PFSK-1 (cell line): ENCODE results near the gene LIN54.

Experiments
- FOXP2 ChIP-seq: optimal IDR thresholded peaks from 2 replicates; pipeline ENCODE3; 2011; ENCODE audit warnings: borderline replicate concordance, control low read depth, inconsistent platforms; ENCODE audit not compliant: insufficient read depth; ENCODE audit errors: extremely low read length, extremely low read depth
- POLR2AphosphoS5 ChIP-seq: IDR thresholded peaks from 2 replicates; pipeline ENCODE4 v1.6.1; 2012; ENCODE audit warnings: low read depth, mild to moderate bottlenecking, control low read depth, low read length, moderate library complexity
- REST ChIP-seq, 2 experiments: IDR thresholded peaks; 2 replicates each; pipeline versions ENCODE4 v1.6.1 to v1.8.0; 2011 to 2012; ENCODE audit warnings: low read depth in 2 of 2, low read length in 2 of 2, control low read depth in 1 of 2, inconsistent platforms in 1 of 2, mild to moderate bottlenecking in 1 of 2, moderate library complexity in 1 of 2; ENCODE audit not compliant: insufficient read depth in 1 of 2
- SIN3A ChIP-seq: IDR thresholded peaks from 2 replicates; pipeline ENCODE4 v1.6.1; 2012; ENCODE audit warnings: mild to moderate bottlenecking, low read length, moderate library complexity, borderline replicate concordance; ENCODE audit not compliant: insufficient read depth
- TAF1 ChIP-seq: IDR thresholded peaks from 2 replicates; pipeline ENCODE4 v1.6.1; 2012; ENCODE audit warnings: low read length, control low read depth, borderline replicate concordance; ENCODE audit not compliant: insufficient read depth

Gene LIN54

GRCh38 chr4:83024233-83024632 lies 13.6 kb upstream of the LIN54 start:
- TF ChIP-seq SIN3A (no peak), TAF1 (no peak), FOXP2 (no peak), REST (IDR thresholded peaks at IDR 0.05; ENCODE audit: insufficient read depth in 1 of 2, low read depth in 2 of 2, low read length in 2 of 2) (no peak), POLR2AphosphoS5 (no peak)

- TF ChIP-seq POLR2AphosphoS5 = no peak
- TF ChIP-seq TAF1 = no peak
- TF ChIP-seq REST (IDR thresholded peaks at IDR 0.05; ENCODE audit: insufficient read depth in 1 of 2, low read depth in 2 of 2, low read length in 2 of 2) = no peak
- no peak for TF ChIP-seq SIN3A
- no peak for TF ChIP-seq FOXP2
Observed at GRCh38 chr4:83022724-83023450, 12.3 kb upstream of the LIN54 start.

- TF ChIP-seq FOXP2 = no peak
- TF ChIP-seq SIN3A = no peak
- no peak for TF ChIP-seq POLR2AphosphoS5
- no peak for TF ChIP-seq TAF1
- no peak for TF ChIP-seq REST (IDR thresholded peaks at IDR 0.05; ENCODE audit: insufficient read depth in 1 of 2, low read depth in 2 of 2, low read length in 2 of 2)
Observed at GRCh38 chr4:83019794-83020494, 9.3 kb upstream of the LIN54 start.

- no peak for TF ChIP-seq SIN3A
- TF ChIP-seq FOXP2 = no peak
- no peak for TF ChIP-seq POLR2AphosphoS5
- TF ChIP-seq REST (IDR thresholded peaks at IDR 0.05; ENCODE audit: insufficient read depth in 1 of 2, low read depth in 2 of 2, low read length in 2 of 2) = no peak
- TF ChIP-seq TAF1 = no peak
Observed at GRCh38 chr4:83013902-83014301, 3.3 kb upstream of the LIN54 start.
